ENCODE results near the gene ALDOB.

ALDOB gene

DNA sequence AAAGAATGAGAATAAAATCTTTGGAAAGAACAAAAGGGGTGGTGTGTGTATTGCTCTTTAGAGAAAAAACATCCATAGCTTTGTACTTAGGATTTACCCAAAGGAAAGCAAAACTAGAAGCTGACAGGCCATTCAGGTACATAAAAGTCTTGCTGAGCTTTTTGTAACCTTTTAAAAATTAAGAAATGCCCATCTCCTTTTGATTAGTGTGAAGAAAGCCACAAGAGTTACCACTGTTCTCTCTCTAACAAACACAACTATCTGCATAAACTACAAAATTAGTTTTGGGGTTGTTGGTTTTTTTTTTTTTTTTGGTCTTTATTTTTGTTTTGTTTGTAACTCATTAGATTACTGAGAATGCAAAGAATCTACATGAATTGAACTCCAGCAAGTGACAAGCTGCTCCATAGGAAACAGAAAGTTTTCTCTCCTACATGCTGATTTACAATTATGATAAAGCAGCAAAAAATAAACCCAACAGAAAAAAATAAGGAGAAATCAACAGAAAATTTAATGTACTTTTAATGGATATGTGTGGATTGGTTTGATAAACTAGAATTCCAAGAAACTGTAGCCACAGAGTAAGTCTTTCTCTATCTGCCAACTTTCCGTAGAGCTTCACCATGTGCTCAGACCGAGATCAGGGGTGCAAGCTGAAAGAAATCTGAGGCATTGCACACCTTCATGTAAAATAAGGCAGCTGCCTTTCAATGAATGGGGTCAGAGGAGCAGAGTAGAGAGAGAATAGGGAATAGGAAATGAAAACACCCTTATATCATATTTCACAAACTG, 63.1 kb downstream of the ALDOB start:
- TF ChIP-seq, protein P1, sequence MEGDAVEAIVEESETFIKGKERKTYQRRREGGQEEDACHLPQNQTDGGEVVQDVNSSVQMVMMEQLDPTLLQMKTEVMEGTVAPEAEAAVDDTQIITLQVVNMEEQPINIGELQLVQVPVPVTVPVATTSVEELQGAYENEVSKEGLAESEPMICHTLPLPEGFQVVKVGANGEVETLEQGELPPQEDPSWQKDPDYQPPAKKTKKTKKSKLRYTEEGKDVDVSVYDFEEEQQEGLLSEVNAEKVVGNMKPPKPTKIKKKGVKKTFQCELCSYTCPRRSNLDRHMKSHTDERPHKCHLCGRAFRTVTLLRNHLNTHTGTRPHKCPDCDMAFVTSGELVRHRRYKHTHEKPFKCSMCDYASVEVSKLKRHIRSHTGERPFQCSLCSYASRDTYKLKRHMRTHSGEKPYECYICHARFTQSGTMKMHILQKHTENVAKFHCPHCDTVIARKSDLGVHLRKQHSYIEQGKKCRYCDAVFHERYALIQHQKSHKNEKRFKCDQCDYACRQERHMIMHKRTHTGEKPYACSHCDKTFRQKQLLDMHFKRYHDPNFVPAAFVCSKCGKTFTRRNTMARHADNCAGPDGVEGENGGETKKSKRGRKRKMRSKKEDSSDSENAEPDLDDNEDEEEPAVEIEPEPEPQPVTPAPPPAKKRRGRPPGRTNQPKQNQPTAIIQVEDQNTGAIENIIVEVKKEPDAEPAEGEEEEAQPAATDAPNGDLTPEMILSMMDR (IDR thresholded peaks at IDR 0.05; ENCODE audit: insufficient read depth, low read depth, low read length, missing control alignments) = no peak
- DNase-seq (ENCODE audit: low read depth) = no peak

DNA sequence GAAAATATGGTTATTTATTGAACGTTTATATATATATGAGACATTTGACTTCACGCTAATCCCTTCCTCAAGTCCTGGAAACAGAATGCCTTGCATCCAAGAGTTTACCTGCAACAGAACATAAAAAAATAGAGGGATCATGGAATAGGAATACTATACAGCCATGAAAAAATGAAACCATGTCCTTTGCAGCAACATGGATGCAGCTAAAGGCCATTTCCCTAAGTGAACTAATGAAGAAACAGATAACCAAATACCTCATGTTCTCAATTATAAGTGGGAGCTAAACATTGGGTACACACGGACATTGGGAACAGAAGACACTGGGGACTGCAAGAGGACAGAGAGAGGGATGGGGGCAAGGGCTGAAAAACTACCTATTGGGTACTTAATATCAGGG, 63.8 kb downstream of the ALDOB start:
- no peak for DNase-seq (ENCODE audit: low read depth)
- no peak overlapping the region for H3K4me3 ChIP-seq (ENCODE audit: low read depth, low read length)
- TF ChIP-seq, protein P1 (IDR thresholded peaks at IDR 0.05; ENCODE audit: insufficient read depth, low read depth, low read length, missing control alignments) = no peak

More for the DNA sequence above, 63.1 kb downstream of the ALDOB start:
- no peak overlapping the region for H3K4me3 ChIP-seq (ENCODE audit: low read depth, low read length)

All from GM12865 (cell line).